Measurements from ENCODE around the gene RUNX2. TPM values are rescaled to one million over a fixed set of nuclear protein-coding genes. Genes with fewer than 3 reads are reported as not detected.

RUNX2 gene
- total and polyA plus RNA-seq, 9 of the 15 experiments (the other 6 are each of a cell fraction or from before 2014, with no cell fraction given), result 0.29 to 1.00 (median 0.43) TPM

DNA sequence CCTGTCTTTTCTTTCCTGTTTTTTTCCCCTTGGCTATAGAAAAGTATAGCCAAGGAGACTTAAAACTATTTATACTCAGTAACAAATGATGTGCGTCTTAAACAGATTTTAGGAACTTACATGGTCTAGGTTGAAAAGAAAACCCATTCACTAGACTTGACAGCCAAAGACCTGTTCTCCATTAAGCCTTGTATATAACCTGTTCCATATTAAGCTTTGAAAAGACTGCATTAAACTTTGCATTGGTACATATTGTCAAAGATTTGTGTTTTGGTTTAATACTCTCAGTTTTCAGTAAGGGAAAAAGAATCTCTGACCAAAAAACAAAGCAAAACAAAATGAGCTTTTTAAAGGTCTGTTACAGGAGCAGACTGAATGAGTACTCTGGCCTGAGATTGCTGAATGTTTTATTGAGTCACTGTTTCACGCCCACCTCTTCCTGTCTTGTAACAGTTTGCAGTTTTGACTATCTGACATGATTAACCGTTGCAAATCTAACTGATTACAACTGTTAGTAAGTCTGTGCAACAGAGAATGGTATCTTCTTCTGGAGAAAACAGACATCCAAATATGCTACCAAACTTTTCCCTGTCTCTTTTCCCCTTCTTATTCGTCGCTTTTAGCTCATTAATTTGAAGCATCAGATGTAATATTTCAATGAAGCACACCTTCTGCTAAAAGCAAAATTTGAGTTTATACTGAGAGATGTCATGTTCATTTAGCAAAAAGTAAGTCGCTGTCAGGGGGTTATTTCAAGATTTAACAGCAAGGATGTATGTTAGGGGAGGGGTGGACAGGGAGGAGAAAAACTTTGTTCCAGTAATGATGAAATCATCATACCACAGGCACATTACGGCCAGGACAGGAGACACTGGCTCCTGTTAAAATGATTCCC lies 108.7 kb downstream of the RUNX2 start (continued):
- TF ChIP-seq, protein P1, sequence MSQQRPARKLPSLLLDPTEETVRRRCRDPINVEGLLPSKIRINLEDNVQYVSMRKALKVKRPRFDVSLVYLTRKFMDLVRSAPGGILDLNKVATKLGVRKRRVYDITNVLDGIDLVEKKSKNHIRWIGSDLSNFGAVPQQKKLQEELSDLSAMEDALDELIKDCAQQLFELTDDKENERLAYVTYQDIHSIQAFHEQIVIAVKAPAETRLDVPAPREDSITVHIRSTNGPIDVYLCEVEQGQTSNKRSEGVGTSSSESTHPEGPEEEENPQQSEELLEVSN (IDR thresholded peaks at IDR 0.05; ENCODE audit: borderline replicate concordance in 1 of 2, extremely low read depth in 1 of 2, insufficient read depth in 1 of 2, insufficient read length in 1 of 2, low read depth in 1 of 2, low read length in 1 of 2, poor library complexity in 1 of 2, severe bottlenecking in 1 of 2), result no peak
- TF ChIP-seq L3MBTL2 (IDR thresholded peaks at IDR 0.05) (0 out of 2 replicates have a peak, but pooled peaks have one; percentile 25), NR2F6 (CRISPR knock-in tag; IDR thresholded peaks at IDR 0.05) (0 out of 2 replicates have a peak, but pooled peaks have one; percentile 64), MNT (conservative IDR thresholded peaks at IDR 0.05) (peak in 1 of 2 experiments; percentile 29; a peak in 1 of 4 replicates), MAFF (IDR thresholded peaks at IDR 0.05; ENCODE audit: low read length) (no peak; the same call in 1 of the 2 replicates), AFF1 (IDR thresholded peaks at IDR 0.05; ENCODE audit: low read depth in 1 of 2, partially characterized antibody in 2 of 2) (peak in 1 of 2 experiments; percentile 54), SNIP1 (IDR thresholded peaks at IDR 0.05; ENCODE audit: low read depth) (no peak), CTCF (IDR thresholded peaks at IDR 0.05 in 2 of 3, conservative IDR thresholded peaks at IDR 0.05 in 1 of 3; ENCODE audit: insufficient read depth in 2 of 3, low read depth in 1 of 3, low read length in 3 of 3) (no peak), TBP (optimal IDR thresholded peaks at IDR 0.05; ENCODE audit: low read depth, low read length) (no peak)
- TF ChIP-seq, protein P2, sequence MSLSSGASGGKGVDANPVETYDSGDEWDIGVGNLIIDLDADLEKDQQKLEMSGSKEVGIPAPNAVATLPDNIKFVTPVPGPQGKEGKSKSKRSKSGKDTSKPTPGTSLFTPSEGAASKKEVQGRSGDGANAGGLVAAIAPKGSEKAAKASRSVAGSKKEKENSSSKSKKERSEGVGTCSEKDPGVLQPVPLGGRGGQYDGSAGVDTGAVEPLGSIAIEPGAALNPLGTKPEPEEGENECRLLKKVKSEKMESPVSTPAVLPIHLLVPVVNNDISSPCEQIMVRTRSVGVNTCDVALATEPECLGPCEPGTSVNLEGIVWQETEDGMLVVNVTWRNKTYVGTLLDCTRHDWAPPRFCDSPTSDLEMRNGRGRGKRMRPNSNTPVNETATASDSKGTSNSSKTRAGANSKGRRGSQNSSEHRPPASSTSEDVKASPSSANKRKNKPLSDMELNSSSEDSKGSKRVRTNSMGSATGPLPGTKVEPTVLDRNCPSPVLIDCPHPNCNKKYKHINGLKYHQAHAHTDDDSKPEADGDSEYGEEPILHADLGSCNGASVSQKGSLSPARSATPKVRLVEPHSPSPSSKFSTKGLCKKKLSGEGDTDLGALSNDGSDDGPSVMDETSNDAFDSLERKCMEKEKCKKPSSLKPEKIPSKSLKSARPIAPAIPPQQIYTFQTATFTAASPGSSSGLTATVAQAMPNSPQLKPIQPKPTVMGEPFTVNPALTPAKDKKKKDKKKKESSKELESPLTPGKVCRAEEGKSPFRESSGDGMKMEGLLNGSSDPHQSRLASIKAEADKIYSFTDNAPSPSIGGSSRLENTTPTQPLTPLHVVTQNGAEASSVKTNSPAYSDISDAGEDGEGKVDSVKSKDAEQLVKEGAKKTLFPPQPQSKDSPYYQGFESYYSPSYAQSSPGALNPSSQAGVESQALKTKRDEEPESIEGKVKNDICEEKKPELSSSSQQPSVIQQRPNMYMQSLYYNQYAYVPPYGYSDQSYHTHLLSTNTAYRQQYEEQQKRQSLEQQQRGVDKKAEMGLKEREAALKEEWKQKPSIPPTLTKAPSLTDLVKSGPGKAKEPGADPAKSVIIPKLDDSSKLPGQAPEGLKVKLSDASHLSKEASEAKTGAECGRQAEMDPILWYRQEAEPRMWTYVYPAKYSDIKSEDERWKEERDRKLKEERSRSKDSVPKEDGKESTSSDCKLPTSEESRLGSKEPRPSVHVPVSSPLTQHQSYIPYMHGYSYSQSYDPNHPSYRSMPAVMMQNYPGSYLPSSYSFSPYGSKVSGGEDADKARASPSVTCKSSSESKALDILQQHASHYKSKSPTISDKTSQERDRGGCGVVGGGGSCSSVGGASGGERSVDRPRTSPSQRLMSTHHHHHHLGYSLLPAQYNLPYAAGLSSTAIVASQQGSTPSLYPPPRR (CRISPR knock-in tag; IDR thresholded peaks at IDR 0.05; ENCODE audit: borderline replicate concordance), result no peak

Data from K562 (cell line).